NCI-H82 treated with DMSO at 0.1 percent for 48 hours (cell line): ENCODE results near the gene GREM1.
A peak's percentile ranks its signal among the peaks of the same experiment; 100 is the strongest.

ENCODE experiments used
- DNase-seq: peaks from one replicate; lab custom pipeline; 2025; ENCODE audit not compliant: unreplicated experiment; lab: John Stamatoyannopoulos, UW

GREM1 gene

GRCh38 chr15:32717426-32718226, at the start of gene GREM1:
TSS of gene GREM1 (plus strand) at chr15:32718004. CDS start at chr15:32730691, 12,687 bp downstream.
- DNase-seq: no peak

DNA sequence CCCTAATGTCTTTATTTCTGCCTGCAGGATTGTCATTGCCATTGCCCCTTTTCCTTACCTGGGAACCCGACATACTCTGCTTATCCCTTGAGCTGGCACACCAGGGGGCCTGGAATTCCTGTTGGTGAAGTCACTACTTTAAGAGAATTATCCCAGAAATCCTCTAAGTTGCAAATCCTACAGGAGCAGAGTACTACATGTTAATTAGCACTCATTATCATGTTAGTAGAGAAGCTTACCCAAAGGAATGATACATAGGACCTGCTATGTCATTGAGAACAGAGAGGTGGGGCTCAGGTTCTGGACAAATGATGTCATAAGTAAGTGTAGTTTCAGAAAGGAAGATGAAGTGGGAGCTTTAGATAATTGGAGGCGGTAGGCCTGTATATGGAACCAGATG, 48.9 kb upstream of the GREM1 start:
- no peak for DNase-seq

DNA sequence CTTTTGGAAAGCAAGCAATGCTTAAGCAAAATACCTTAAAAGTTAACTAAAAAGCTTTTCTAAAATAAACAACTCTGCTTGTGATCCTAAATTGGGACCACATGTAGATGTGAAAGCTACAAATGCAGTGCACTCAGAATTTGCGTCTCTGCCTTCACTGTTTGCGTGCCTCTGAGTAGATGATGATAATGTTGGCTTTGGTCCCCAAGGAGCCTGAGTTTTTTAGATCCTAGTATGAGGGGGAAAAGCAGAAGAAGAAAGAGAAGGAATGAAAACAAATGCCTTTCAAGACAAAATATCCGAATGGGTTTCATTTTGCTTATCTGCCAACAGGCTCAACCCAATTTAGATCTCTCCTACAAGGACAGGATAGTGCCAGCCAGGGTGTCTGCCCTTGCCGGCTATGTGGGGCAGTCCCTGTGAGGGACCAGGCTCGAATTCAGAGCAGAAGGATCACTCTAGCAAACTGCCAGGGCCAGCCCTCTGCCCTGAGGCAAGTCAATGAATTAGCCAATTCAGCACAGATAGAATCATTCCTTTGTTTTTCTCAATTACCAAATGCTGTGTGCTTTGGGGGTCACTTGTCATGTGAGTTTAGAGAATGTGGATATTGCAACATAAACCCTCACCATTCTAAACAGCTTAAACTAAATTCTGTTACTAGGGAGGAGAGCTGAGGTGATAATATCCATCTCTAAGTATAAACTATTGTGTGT, 47.8 kb upstream of the GREM1 start:
- DNase-seq: no peak

- no peak for DNase-seq
These were observed 47.2 kb upstream of the GREM1 start for GRCh38 chr15:32670623-32671022.

DNA sequence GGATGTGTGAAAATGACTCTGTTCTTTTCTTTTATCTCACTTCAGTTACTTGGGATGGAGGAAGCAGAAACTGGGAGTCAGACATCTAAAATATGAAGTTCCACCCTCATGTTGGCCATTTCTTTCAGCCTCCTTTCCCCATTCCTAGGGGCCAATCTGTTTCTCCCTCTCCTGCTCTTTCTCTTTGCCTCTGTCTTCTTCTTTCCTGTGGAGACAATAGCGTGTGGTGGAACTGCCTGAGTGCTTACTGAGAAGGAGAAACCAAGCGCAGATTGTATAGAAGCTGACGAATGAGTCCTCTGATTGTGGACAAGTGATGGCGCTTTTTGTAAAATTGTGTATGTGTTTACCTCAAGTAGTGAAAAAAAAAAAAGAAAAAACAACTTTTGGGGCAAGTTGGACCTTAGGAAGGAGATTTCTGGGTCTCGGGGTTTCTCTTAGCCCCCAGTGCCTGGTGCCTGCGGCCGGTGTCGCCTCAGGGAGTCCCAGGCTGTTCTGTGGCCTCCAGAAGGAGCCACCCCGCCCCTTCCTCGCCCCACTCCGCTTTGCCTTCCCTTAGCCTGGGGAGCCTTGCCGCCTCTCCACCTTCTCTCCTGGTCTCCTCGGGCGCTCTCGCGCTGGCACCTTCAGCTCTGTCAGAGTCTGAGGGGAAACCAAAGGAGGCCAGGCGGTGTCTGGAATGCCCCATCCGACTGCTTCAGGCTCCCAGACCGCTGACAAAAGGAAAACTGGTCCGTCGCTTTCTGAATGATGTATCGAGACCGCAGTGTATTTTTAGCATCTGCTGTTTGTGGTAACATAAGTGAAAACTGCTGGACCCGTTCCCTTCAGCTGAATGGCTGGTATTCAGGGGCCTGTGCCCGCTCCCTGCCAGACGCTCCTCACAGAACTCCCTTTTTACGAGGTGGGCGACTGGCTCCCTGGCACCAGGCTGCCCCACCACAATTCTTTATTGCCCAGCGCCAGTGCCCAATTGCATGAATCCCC, 46.2 kb upstream of the GREM1 start:
- DNase-seq: no peak

- DNase-seq: no peak
These were observed 43.1 kb upstream of the GREM1 start for GRCh38 chr15:32674681-32675080.

DNA sequence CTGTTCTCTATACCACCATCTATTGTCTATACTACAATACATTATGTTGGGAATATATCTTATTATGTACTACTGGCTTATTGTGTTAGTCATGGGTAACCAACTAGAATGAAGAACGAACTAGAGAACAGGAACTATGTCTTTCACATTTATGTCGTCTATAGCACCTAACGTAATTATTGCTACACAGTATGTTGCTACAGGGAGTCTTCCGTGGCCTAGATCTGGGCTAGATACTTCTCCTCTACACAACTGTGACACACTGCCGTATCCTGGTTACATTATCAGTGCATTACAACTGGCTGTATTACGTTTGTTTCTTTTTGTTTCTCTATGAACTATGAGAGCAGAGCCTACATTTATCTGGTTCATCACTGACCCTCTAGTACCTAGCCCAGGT, 42.3 kb upstream of the GREM1 start:
- DNase-seq: no peak

GRCh38 chr15:32676169-32676568, 41.6 kb upstream of the GREM1 start:
- peak; percentile 41 for DNase-seq

DNA sequence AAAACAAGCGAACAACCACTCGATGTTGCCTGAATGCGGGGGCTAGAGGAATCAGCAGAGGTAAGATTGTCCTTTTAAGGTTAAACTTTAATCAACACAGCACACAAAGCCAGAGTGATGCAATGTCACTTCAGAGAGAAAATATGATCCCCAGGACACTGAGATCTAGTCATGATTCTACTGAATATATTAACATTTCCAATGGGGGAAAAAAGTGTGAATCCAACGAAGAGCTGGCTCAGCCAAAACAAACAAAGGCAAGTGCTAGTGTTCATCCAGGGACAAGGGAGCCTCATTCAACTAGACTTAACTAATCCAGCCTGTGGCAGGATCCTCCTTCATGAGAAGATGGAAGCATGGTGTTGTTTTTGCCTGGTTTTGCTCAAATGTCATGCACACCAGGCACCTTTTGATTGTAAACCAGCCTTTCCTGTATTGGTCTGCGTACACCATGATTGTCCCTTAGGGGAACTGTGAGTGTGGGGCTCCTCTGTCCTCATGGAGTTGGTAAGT, 40.5 kb upstream of the GREM1 start:
- DNase-seq: no peak

DNA sequence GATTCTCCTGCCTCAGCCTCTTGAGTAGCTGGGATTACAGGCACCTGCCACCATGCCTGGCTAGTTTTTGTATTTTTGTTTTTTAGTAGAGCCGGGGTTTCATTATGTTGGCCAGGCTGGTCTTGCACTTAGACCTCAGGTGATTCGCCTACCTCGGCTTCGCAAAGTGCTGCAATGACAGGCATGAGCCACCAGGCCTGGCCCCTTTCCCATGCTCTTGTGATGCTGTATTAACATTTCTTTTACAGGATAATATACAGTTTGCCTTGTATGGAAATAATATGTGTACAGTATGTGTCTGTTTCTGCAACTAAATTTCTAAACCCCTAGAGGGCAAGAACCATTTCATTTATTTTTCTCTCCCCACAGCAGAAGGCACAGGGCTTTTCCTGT, 38.5 kb upstream of the GREM1 start:
- no peak for DNase-seq

DNA sequence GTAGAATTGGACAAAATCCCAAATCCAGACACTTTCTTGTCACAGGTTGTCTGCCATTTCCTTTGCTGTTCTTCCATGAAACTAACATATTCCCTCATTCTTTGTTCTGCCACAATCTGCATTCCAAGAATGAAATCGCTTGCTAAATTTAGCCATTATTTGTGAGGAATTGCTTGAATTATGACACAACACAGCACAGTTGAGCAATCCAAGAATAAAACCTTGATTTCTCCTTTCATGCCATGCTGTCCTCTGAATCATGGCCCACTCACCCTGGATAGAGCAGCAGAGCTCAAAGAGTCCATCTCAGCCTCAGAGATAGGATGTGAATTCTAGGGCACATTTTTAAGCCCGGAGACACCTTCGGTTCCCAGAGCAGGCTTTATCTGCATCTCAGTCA, 35.2 kb upstream of the GREM1 start:
- no peak for DNase-seq

- no peak for DNase-seq
These were observed 34.7 kb upstream of the GREM1 start for GRCh38 chr15:32682977-32683630.

- no peak for DNase-seq
These were observed 33.8 kb upstream of the GREM1 start for GRCh38 chr15:32683906-32684584.

DNA sequence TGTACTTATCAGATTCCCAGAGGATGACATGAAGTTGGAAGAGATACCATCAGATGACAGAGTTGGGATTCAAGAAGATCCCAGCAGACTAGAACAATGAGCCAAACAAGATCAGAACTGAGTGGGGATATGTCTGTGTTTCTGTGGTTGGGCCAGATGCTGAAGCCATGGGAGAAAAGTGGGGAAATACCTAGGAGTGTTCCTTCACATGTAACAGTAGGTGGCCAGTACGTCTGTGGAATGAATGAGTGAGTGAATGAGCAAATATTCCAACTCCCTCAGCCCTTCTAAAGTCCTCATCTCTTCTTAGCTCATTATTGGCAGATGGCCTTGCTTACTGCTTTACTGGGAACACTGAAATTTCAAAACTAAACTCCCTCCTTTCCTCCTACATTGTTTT, 32.2 kb upstream of the GREM1 start:
- DNase-seq: no peak

- no peak for DNase-seq
These were observed 30.2 kb upstream of the GREM1 start for GRCh38 chr15:32687556-32687955.

- DNase-seq: no peak
These were observed 29.6 kb upstream of the GREM1 start for GRCh38 chr15:32688151-32688639.

GRCh38 chr15:32690941-32691688, 26.7 kb upstream of the GREM1 start:
- no peak for DNase-seq

DNA sequence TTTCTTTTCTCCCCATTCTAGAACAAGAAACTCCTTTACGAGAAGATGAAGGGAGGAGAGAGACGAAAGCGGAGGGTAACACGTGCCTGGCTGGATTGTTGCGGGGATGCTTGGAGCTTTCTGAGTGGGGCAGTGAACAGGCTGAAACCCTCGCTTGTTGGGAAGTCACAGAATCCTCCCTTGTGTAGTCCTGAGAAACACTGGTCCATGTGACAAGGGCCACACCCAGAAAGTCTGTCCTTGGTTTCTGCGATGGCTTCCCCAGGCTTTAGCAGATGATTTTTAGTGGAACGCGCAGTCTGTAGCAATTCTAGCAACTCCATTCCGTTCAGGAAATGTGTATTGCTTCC, 26.1 kb upstream of the GREM1 start:
- no peak for DNase-seq

DNA sequence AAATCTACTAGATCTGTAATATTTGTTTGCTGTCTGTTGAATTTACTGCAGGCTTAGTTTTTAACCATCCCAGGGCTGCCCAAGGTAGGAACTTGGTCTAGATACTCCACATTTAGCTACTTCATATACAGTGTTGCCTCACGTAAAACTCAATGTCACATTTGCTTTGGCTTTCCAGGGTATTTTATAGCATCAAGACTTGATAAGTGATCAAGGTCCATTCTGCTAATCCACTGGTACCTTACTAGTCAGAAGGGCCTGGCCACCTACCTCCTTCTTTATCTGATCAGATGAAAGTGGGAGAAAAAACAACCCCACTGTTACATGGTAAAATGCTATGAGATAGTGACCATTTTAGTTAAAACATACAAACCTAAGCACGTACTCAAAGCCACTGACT, 25.5 kb upstream of the GREM1 start:
- no peak for DNase-seq
